B cell (primary cell): ENCODE measurements around the gene PCSK1.

Experiments
- EZH2 ChIP-seq: IDR thresholded peaks from 2 replicates; pipeline ENCODE4 v1.6.1; 2012; ENCODE audit warnings: borderline replicate concordance, low read depth, mild to moderate bottlenecking, moderate library complexity, low read length; ENCODE audit not compliant: insufficient read depth, poor library complexity, severe bottlenecking
- TF ChIP-seq, protein P1 (sequence below): fragments of 200-600 bp; IDR thresholded peaks from one replicate; pipeline ENCODE4 v1.8.0; 2022; ENCODE audit warnings: antibody characterized with exemption, mild to moderate bottlenecking

DNA sequence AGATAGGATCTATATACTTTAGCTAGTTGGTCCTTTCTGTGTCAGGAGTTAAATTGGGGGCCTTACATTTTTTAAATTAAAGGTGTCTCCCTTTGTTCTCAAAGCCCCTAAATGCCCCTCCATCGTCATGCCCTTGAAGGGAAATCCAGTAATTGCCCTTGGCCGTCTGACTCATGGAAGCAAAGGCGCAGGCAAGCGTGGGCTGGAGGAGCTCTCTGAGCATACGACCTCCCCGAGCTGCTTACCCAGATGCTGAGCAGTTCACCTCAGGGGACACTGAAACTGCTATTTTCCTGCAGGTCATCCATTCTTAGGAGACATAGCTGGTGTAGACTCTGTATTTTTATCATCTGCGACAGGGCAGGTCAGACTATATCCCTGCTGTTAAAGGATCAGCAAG, 23.0 kb downstream of the PCSK1 start:
- TF ChIP-seq, protein P1, sequence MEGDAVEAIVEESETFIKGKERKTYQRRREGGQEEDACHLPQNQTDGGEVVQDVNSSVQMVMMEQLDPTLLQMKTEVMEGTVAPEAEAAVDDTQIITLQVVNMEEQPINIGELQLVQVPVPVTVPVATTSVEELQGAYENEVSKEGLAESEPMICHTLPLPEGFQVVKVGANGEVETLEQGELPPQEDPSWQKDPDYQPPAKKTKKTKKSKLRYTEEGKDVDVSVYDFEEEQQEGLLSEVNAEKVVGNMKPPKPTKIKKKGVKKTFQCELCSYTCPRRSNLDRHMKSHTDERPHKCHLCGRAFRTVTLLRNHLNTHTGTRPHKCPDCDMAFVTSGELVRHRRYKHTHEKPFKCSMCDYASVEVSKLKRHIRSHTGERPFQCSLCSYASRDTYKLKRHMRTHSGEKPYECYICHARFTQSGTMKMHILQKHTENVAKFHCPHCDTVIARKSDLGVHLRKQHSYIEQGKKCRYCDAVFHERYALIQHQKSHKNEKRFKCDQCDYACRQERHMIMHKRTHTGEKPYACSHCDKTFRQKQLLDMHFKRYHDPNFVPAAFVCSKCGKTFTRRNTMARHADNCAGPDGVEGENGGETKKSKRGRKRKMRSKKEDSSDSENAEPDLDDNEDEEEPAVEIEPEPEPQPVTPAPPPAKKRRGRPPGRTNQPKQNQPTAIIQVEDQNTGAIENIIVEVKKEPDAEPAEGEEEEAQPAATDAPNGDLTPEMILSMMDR: no peak
- no peak for TF ChIP-seq EZH2
